Measurements from ENCODE around the gene BCL2. TPM values are rescaled to one million over a fixed set of nuclear protein-coding genes. Genes with fewer than 3 reads are reported as not detected.
"Not testable (repeated sequence)": the region's sequence is repeated elsewhere in the genome, so short reads cannot be mapped to it uniquely, and the experiment has no call there.

The BCL2 gene
- total RNA-seq, 2 donors from 2014 or later, result 11.6 to 13.5 TPM

- no peak for DNase-seq (ENCODE audit: low spot score)
- intact Hi-C loops (cut with DNase I), result no loop called here
These were observed 121.3 kb downstream of the BCL2 start for GRCh38 chr18:63198098-63198760.

GRCh38 chr18:63197246-63197869, 122.2 kb downstream of the BCL2 start:
- DNase-seq (ENCODE audit: low spot score), result no peak

GRCh38 chr18:63195326-63196159, 124.0 kb downstream of the BCL2 start:
- intact Hi-C loops (cut with DNase I), result no loop called here

More at GRCh38 chr18:63197246-63197869, 122.2 kb downstream of the BCL2 start:
- intact Hi-C loops (cut with DNase I), result no loop called here

GRCh38 chr18:63192885-63193349, 126.7 kb downstream of the BCL2 start:
- DNase-seq (ENCODE audit: low spot score), result no peak
- intact Hi-C loops (cut with DNase I), result no loop called here

More at GRCh38 chr18:63195326-63196159, 124.0 kb downstream of the BCL2 start:
- DNase-seq (ENCODE audit: low spot score), result no peak

- intact Hi-C loops (cut with DNase I), result no loop called here
- no peak for DNase-seq (ENCODE audit: low spot score)
These were observed 127.3 kb downstream of the BCL2 start for GRCh38 chr18:63192126-63192884.

- no peak for DNase-seq (ENCODE audit: low spot score)
- intact Hi-C loops (cut with DNase I), result no loop called here
These were observed 128.2 kb downstream of the BCL2 start for GRCh38 chr18:63191413-63191812.

GRCh38 chr18:63190838-63191237, 128.7 kb downstream of the BCL2 start:
- DNase-seq (ENCODE audit: low spot score); intact Hi-C loops (cut with DNase I): not testable (repeated sequence)

- intact Hi-C loops (cut with DNase I), result no loop called here
- DNase-seq (ENCODE audit: low spot score), result no peak
These were observed 129.8 kb downstream of the BCL2 start for GRCh38 chr18:63189817-63190216.

GRCh38 chr18:63189041-63189440, 130.5 kb downstream of the BCL2 start:
- no peak for DNase-seq (ENCODE audit: low spot score)
- intact Hi-C loops (cut with DNase I), result no loop called here

- intact Hi-C loops (cut with DNase I), result no loop called here
- DNase-seq (ENCODE audit: low spot score), result no peak
These were observed 131.6 kb downstream of the BCL2 start for GRCh38 chr18:63187791-63188460.

- no peak for DNase-seq (ENCODE audit: low spot score)
- intact Hi-C loops (cut with DNase I), result no loop called here
These were observed 132.4 kb downstream of the BCL2 start for GRCh38 chr18:63187223-63187574.

GRCh38 chr18:63186520-63187222, 132.9 kb downstream of the BCL2 start:
- intact Hi-C loops (cut with DNase I), result no loop called here

GRCh38 chr18:63185984-63186383, 133.6 kb downstream of the BCL2 start:
- DNase-seq (ENCODE audit: low spot score), result no peak
- intact Hi-C loops (cut with DNase I), result no loop called here

More at GRCh38 chr18:63186520-63187222, 132.9 kb downstream of the BCL2 start:
- DNase-seq (ENCODE audit: low spot score), result no peak

GRCh38 chr18:63183952-63184770, 135.4 kb downstream of the BCL2 start:
- DNase-seq (ENCODE audit: low spot score), result no peak
- intact Hi-C loops (cut with DNase I), result loop anchor here in 1 of 2 donors (5.0 kb wide), 1 partner anchor 43 kb away; no protein-coding TSS in a partner anchor

- no peak for DNase-seq (ENCODE audit: low spot score)
- intact Hi-C loops (cut with DNase I), result loop anchor here in 1 of 2 donors (5.0 kb wide), 1 partner anchor 44 kb away; no protein-coding TSS in a partner anchor
These were observed 136.2 kb downstream of the BCL2 start for GRCh38 chr18:63183378-63183777.

GRCh38 chr18:63182861-63183260, 136.7 kb downstream of the BCL2 start:
- intact Hi-C loops (cut with DNase I), result loop anchor here in 1 of 2 donors (5.0 kb wide), 1 partner anchor 44 kb away; no protein-coding TSS in a partner anchor
- DNase-seq (ENCODE audit: low spot score), result no peak

- no peak for DNase-seq (ENCODE audit: low spot score)
- intact Hi-C loops (cut with DNase I), result loop anchor here in 1 of 2 donors (5.0 kb wide), 1 partner anchor 45 kb away; no protein-coding TSS in a partner anchor
These were observed 137.2 kb downstream of the BCL2 start for GRCh38 chr18:63182310-63182772.
